Psoas muscle (tissue), 8 donors: ENCODE measurements around the gene QARS1. TPM values are rescaled to one million over a fixed set of nuclear protein-coding genes. Genes with fewer than 3 reads are reported as not detected.

Experiments
- ATAC-seq, 4 donors: fragments of 200-7000 bp; cut with Tn5 transposase; one replicate each; pipeline ENCODE4 v1.9.1; 2020; ENCODE audit warnings: moderate library complexity in 3 of 4, mild to moderate bottlenecking in 2 of 4
- DNase-seq, 2 donors: peaks; one replicate each; pipeline ENCODE4 v3.0.0-alpha.2; 2020
- H3K27ac ChIP-seq: fragments of 200-600 bp; one replicate; pipeline ENCODE4 v1.8.0; 2022
- H3K27me3 ChIP-seq, 3 donors: fragments of 200-600 bp in 1 of 3; one replicate each; pipeline versions ENCODE4 v1.6.1 to v1.8.0; 2013 to 2022; ENCODE audit warnings: low read length in 2 of 3, mild to moderate bottlenecking in 2 of 3, moderate library complexity in 1 of 3; ENCODE audit not compliant: insufficient read depth in 3 of 3
- H3K36me3 ChIP-seq, 2 donors: fragments of 200-600 bp in 1 of 2; one replicate each; pipeline versions ENCODE4 v1.6.1 to v1.8.0; 2013 to 2022; ENCODE audit warnings: low read depth in 1 of 2, mild to moderate bottlenecking in 1 of 2, moderate library complexity in 1 of 2; ENCODE audit not compliant: insufficient read depth in 1 of 2
- H3K4me1 ChIP-seq: fragments of 200-600 bp; one replicate; pipeline ENCODE4 v1.8.0; 2022
- H3K4me3 ChIP-seq: fragments of 200-600 bp; one replicate; pipeline ENCODE4 v1.8.0; 2022; ENCODE audit warnings: mild to moderate bottlenecking
- H3K9me3 ChIP-seq: fragments of 200-600 bp; one replicate; pipeline ENCODE4 v1.8.0; 2022
- CTCF ChIP-seq: fragments of 200-600 bp; IDR thresholded peaks from one replicate; pipeline ENCODE4 v1.8.0; 2022; ENCODE audit warnings: antibody characterized with exemption
- WGBS, 3 donors: extraction: QIAGEN DNeasy Blood & Tissue Kit; methylation state at CpG; one replicate each; pipeline versions ENCODE4 v1.1.6 to v1.1.7; 2013; 5-methylcytosine and 5-hydroxymethylcytosine counted together
- intact Hi-C, 2 donors: fragments of 100-400 bp; cut with DNase I; formaldehyde crosslinking; loops; one replicate each; pipeline versions ENCODE4 v1.11.0 to v1.14.2; 2022
- long read RNA-seq, 2 donors: library from polyadenylated mRNA; unstranded; transcript quantifications; one replicate each; pipeline ENCODE4 v2.0.0, GENCODE V29; 2021
- polyA plus RNA-seq, 3 donors: library from polyadenylated mRNA; stranded (reverse); fragments of 200-250 nt; gene quantifications; one replicate each; pipeline ENCODE4 v1.2.3, GENCODE V29; 2013
- total RNA-seq, 4 donors: library from RNA; stranded (reverse); fragmentation: NEBNext Ultra II Directional in 2 of 4; extraction: Animal tissue kit (Norgen Biotek cat#: 25700) in 2 of 4; gene quantifications; one replicate each; pipeline versions ENCODE4 v1.2.1 to v1.2.4, GENCODE V29; 2021 to 2023
- donor health status: healthy with polysubstance abuse.
- donor health status: DM: no; HTN: no; CAD: no; lungs with moderate emphysema.
- donor health status: Bipolar disorder and iron deficiency.
- donor health status: healthy.
- donor health status: DM: yes; HTN: yes; CAD: no.
- donor health status: DM: no; HTN: no; CAD: no.
- donor health status: DM: no; HTN: no; CAD: no.
- donor health status: DM: yes; HTN: yes; CAD: no.

Gene QARS1
- total RNA-seq (100 to 1,000 TPM; 120 to 200 (median 144) TPM), polyA plus RNA-seq (100 to 1,000 TPM; 142 to 166 (median 157) TPM)
- long read RNA-seq, donor 1, transcript QARS-201 (24 exons, 2,827 nt) = major isoform, 68 of 94 reads
- long read RNA-seq, donor 1, transcript QARS-209 (23 exons, 2,362 nt) = minor isoform, 8 of 94 reads
- long read RNA-seq, donor 1, partial matches to known transcripts = 6 of 94 reads
- long read RNA-seq, donor 1, other reads (novel, unspliced or antisense) = 12 of 94 reads
- long read RNA-seq, donor 2, transcript QARS-201 (24 exons, 2,827 nt) = major isoform, 100 of 168 reads
- long read RNA-seq, donor 2, transcript QARS-209 (23 exons, 2,362 nt) = minor isoform, 12 of 168 reads
- long read RNA-seq, donor 2, partial matches to known transcripts = 29 of 168 reads
- long read RNA-seq, donor 2, other reads (novel, unspliced or antisense) = 25 of 168 reads

- Histone ChIP-seq H3K9me3 (no peaks in the 10 kb centered on the region), H3K36me3 (peaks cover 11 to 77% of the 10 kb centered on the region in 2 donors), H3K27me3 (no peaks in the 10 kb centered on the region), H3K27ac (peak within 1 kb of the TSS; percentile 89), H3K4me3 (peak within 1 kb of the TSS; percentile 98), H3K4me1 (peaks cover 18% of the 10 kb centered on the region)
- peak; percentile 94 to 96 for DNase-seq
- no peak for TF ChIP-seq CTCF
- WGBS, 3 donors = 0 to 2% (median 1%) methylated on average over 48 to 50 of the region's 50 CpGs
- intact Hi-C loops = no loop called here
- ATAC-seq = peak; percentile 97 to 99 (median 98)
Observed at GRCh38 chr3:49104427-49105291, at the start of gene QARS1. Gene QARS1 (minus strand): TSS chr3:49104757. CDS start chr3:49104733, 24 bp downstream.

GRCh38 chr3:49153349-49153912, 48.9 kb upstream of the QARS1 start:
- Histone ChIP-seq H3K9me3 (no peaks in the 10 kb centered on the region), H3K4me1 (no peaks in the 10 kb centered on the region), H3K4me3 (no peak overlapping the region), H3K27me3 (no peaks in the 10 kb centered on the region), H3K27ac (no peak overlapping the region), H3K36me3 (no peaks in the 10 kb centered on the region)
- DNase-seq (no peak), ATAC-seq (no peak)
- TF ChIP-seq CTCF = no peak
- WGBS, 3 donors = 83 to 87% (median 87%) methylated on average over 3 of the region's 3 CpGs
- intact Hi-C loops = no loop called here

- Histone ChIP-seq H3K4me3 (no peak overlapping the region), H3K36me3 (no peaks in the 10 kb centered on the region), H3K9me3 (no peaks in the 10 kb centered on the region), H3K4me1 (no peaks in the 10 kb centered on the region), H3K27me3 (no peaks in the 10 kb centered on the region), H3K27ac (no peak overlapping the region)
- intact Hi-C loops = no loop called here
- WGBS, 3 donors = 83 to 95% (median 94%) methylated on average over 2 of the region's 2 CpGs
- ATAC-seq = no peak
- DNase-seq = no peak
- no peak for TF ChIP-seq CTCF
Observed at GRCh38 chr3:49151610-49152009, 47.1 kb upstream of the QARS1 start.

- no peak for TF ChIP-seq CTCF
- no peak for ATAC-seq
- no peak for DNase-seq
- no peaks in the 10 kb centered on the region for H3K36me3 ChIP-seq
- no peak overlapping the region for H3K4me3 ChIP-seq
- 65 to 70% (median 67%) methylated on average over 5 of the region's 5 CpGs for WGBS, 3 donors
- intact Hi-C loops = no loop called here
- H3K27ac ChIP-seq = no peak overlapping the region
- no peaks in the 10 kb centered on the region for H3K9me3 ChIP-seq
- H3K27me3 ChIP-seq = no peaks in the 10 kb centered on the region
- no peaks in the 10 kb centered on the region for H3K4me1 ChIP-seq
Observed at GRCh38 chr3:49148159-49148558, 43.6 kb upstream of the QARS1 start.
